SU-DHL-6 (cell line): ENCODE measurements around the gene SLC2A2.

ENCODE experiments used
- H2AFZ ChIP-seq: fragments of 200-600 bp; sonication (generic); 2 replicates; pipeline ENCODE4 v1.6.1; 2014; ENCODE audit warnings: low read depth, mild to moderate bottlenecking, moderate library complexity, mixed read lengths, antibody characterized with exemption, low read length; ENCODE audit not compliant: severe bottlenecking
- H3F3A ChIP-seq: fragments of 200-600 bp; shearing (Covaris generic); 2 replicates; pipeline ENCODE4 v1.6.0; 2016; ENCODE audit warnings: antibody characterized with exemption, mild to moderate bottlenecking; ENCODE audit not compliant: insufficient read depth
- H3K27ac ChIP-seq: fragments of 200-600 bp; sonication (generic); 2 replicates; pipeline ENCODE4 v1.5.1; 2016; ENCODE audit warnings: low read depth, mild to moderate bottlenecking, low read length, moderate library complexity, mixed read lengths
- H3K27me3 ChIP-seq: fragments of 200-600 bp; sonication (generic), shearing (Covaris generic); 2 replicates; pipeline ENCODE4 v1.6.0; 2014; ENCODE audit warnings: mild to moderate bottlenecking, low read length
- H3K36me3 ChIP-seq: fragments of 200-600 bp; sonication (generic); 2 replicates; pipeline ENCODE4 v1.6.1; 2014; ENCODE audit warnings: mild to moderate bottlenecking, low read length, mixed read lengths
- H3K4me2 ChIP-seq: fragments of 300-600, 200-600 bp; shearing (Covaris generic), sonication (generic); 2 replicates; pipeline ENCODE4 v1.6.0; 2014; ENCODE audit warnings: low read length, low read depth, mild to moderate bottlenecking; ENCODE audit not compliant: poor library complexity, severe bottlenecking
- H3K4me3 ChIP-seq: fragments of 200-600 bp; sonication (generic); 2 replicates; pipeline ENCODE4 v1.5.1; 2014; ENCODE audit warnings: antibody characterized with exemption, low read length, mild to moderate bottlenecking, mixed read lengths; ENCODE audit not compliant: insufficient read depth, poor library complexity, severe bottlenecking
- H3K79me2 ChIP-seq: fragments of 200-600 bp; sonication (generic); 2 replicates; pipeline ENCODE4 v1.6.1; 2014; ENCODE audit warnings: mild to moderate bottlenecking, low read length, moderate library complexity; ENCODE audit not compliant: insufficient read depth
- H3K9ac ChIP-seq: fragments of 200-600 bp; sonication (generic); 2 replicates; pipeline ENCODE4 v1.7.0; 2014; ENCODE audit warnings: mild to moderate bottlenecking, low read length
- H3K9me2 ChIP-seq: fragments of 200-600 bp; sonication (generic); replicated peaks from 2 replicates; pipeline ENCODE4 v1.6.1; 2014; ENCODE audit warnings: low read length; ENCODE audit not compliant: insufficient read depth
- H3K9me3 ChIP-seq: fragments of 200-600 bp; sonication (generic); 2 replicates; pipeline ENCODE4 v1.6.1; 2014; ENCODE audit warnings: low read length, mixed read lengths; ENCODE audit not compliant: insufficient read depth
- H4K20me1 ChIP-seq: fragments of 200-600 bp; sonication (generic); 2 replicates; pipeline ENCODE4 v1.6.1; 2014; ENCODE audit warnings: low read depth, mild to moderate bottlenecking, antibody characterized with exemption, low read length, moderate library complexity, mixed read lengths
- CTCF ChIP-seq: fragments of 200-600 bp; sonication (generic); IDR thresholded peaks from one replicate; pipeline ENCODE4 v1.5.1; 2017; ENCODE audit warnings: antibody characterized with exemption, mild to moderate bottlenecking, low read length, moderate library complexity; ENCODE audit not compliant: insufficient read depth, poor library complexity, severe bottlenecking
- EZH2phosphoT487 ChIP-seq: fragments of 200-600 bp; sonication (generic), shearing (Covaris generic); conservative IDR thresholded peaks from 2 replicates; pipeline ENCODE4 v1.6.1; 2018; ENCODE audit warnings: mild to moderate bottlenecking, antibody characterized with exemption, low read length, moderate library complexity, mixed read lengths

SLC2A2 gene

DNA sequence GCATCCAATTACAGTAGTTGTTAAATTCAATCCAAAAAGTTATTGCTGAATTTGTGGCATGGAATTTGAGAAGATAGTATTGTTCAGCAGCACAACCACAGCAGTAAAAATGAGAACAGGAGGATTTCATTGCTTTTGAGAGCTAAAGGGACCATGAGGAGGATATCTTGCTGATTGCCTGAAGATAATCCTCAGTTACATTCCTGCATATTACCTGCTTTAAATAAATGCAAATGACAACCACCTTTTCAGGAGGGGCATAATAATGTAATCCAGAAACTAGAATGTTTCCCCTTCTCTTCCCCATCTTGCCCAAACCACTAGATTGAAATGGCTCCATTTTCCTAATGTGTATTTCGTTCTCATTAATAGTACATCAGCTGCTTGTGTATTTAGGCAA lies 35.2 kb upstream of the SLC2A2 start:
- Histone ChIP-seq H3K4me2 (no peak overlapping the region), H3K27ac (no peak overlapping the region), H3K36me3 (no peaks in the 10 kb centered on the region), H4K20me1 (no peaks in the 10 kb centered on the region), H3K9me3 (no peaks in the 10 kb centered on the region), H3K9me2 (no peaks in the 10 kb centered on the region), H2AFZ (no peak overlapping the region), H3F3A (no peaks in the 10 kb centered on the region), H3K9ac (no peak overlapping the region), H3K27me3 (no peaks in the 10 kb centered on the region), H3K79me2 (no peaks in the 10 kb centered on the region), H3K4me3 (no peak overlapping the region)
- TF ChIP-seq CTCF (no peak), EZH2phosphoT487 (no peak)

GRCh38 chr3:171059978-171060377 lies 33.5 kb upstream of the SLC2A2 start:
- no peaks in the 10 kb centered on the region for H3K79me2 ChIP-seq
- no peaks in the 10 kb centered on the region for H3K9me3 ChIP-seq
- no peak overlapping the region for H3K4me3 ChIP-seq
- H3K36me3 ChIP-seq: no peaks in the 10 kb centered on the region
- no peak overlapping the region for H3K9ac ChIP-seq
- H3K27ac ChIP-seq: no peak overlapping the region
- no peaks in the 10 kb centered on the region for H4K20me1 ChIP-seq
- no peaks in the 10 kb centered on the region for H3K9me2 ChIP-seq
- H2AFZ ChIP-seq: no peak overlapping the region
- H3K27me3 ChIP-seq: no peaks in the 10 kb centered on the region
- H3F3A ChIP-seq: no peaks in the 10 kb centered on the region
- H3K4me2 ChIP-seq: no peak overlapping the region
- TF ChIP-seq CTCF (no peak), EZH2phosphoT487 (no peak)

DNA sequence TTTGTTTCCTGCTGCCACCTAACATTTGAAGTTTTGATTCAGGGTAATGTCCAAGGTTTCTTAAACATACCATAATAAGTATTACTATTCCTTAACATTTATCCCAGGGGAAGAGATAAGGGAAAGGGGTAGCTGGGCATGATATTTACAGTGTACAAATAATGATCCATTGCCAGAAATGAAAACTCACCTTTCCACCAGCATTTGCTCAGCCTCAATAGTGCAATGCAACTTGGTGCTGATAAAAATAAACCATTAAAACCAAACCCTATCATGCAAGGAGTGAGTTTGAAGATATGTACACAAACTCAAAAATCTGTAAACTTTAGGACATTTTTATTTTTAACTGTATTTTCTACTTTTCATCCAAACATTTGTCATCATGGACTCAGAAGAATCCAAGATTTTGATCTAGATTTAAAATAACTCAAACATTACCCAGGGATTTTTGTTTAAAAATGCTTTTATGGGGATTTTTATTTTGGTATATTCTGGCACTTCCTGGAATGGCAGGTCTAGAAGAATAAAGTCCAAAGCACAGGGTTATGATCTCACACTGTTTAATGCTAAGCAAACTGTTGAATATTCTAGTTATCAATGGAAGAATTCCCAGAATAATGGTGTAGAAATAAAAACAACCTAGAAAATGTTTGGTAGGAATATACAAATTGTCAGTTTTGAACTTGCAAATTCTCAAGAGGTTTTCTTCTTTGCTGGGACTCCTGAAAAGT lies 32.5 kb upstream of the SLC2A2 start:
- no peaks in the 10 kb centered on the region for H3F3A ChIP-seq
- H3K4me3 ChIP-seq: no peak overlapping the region
- TF ChIP-seq CTCF (no peak), EZH2phosphoT487 (no peak)
- H3K9me2 ChIP-seq: no peaks in the 10 kb centered on the region
- H3K9me3 ChIP-seq: no peaks in the 10 kb centered on the region
- H2AFZ ChIP-seq: no peak overlapping the region
- no peaks in the 10 kb centered on the region for H3K36me3 ChIP-seq
- H3K27me3 ChIP-seq: no peaks in the 10 kb centered on the region
- H3K4me2 ChIP-seq: no peak overlapping the region
- no peak overlapping the region for H3K27ac ChIP-seq
- H3K79me2 ChIP-seq: no peaks in the 10 kb centered on the region
- no peak overlapping the region for H3K9ac ChIP-seq
- no peaks in the 10 kb centered on the region for H4K20me1 ChIP-seq
